ENCODE data around the gene PTGS2. TPM values are rescaled to one million over a fixed set of nuclear protein-coding genes. Genes with fewer than 3 reads are reported as not detected.

PTGS2 gene
- total and polyA plus RNA-seq, 2 of the 8 experiments (the other 6 are each of a cell fraction or from before 2014, with no cell fraction given) = 0.29 to 0.35 TPM

GRCh38 chr1:186689907-186690306 is 9.7 kb upstream of the PTGS2 start:
- Histone ChIP-seq H3K9ac (replicated peaks in 1 of 4; ENCODE audit: extremely low read depth in 1 of 4, low read depth in 3 of 4, low read length in 3 of 4) (no peak overlapping the region), H3K79me2 (ENCODE audit: control insufficient read depth in 1 of 2, insufficient read depth in 2 of 2, low read length in 2 of 2) (no peaks in the 10 kb centered on the region), H4K5ac (ENCODE audit: insufficient read length, low read depth, low read length) (no peak overlapping the region), H3K23ac (ENCODE audit: insufficient read length) (no peak overlapping the region), H2BK20ac (ENCODE audit: low read length) (no peak overlapping the region), H3K9me3 (ENCODE audit: insufficient read depth in 2 of 2, low read depth in 1 of 2, low read length in 1 of 2) (no peaks in the 10 kb centered on the region; a peak in 1 of 4 replicates), H3K4me1 (replicated peaks in 1 of 4; ENCODE audit: control insufficient read depth in 3 of 4, insufficient read depth in 4 of 4, low read length in 3 of 4) (no peaks in the 10 kb centered on the region), H3K56ac (replicated peaks; ENCODE audit: insufficient read length, low read depth, low read length) (no peak overlapping the region), H3K18ac (ENCODE audit: extremely low read depth, low read length) (no peak overlapping the region), H3K27me3 (replicated peaks in 1 of 4; ENCODE audit: control insufficient read depth in 3 of 4, extremely low read depth in 1 of 4, insufficient read depth in 3 of 4, low read length in 3 of 4) (no peaks in the 10 kb centered on the region), H2BK12ac (ENCODE audit: low read depth, low read length) (no peak overlapping the region), H2BK120ac (replicated peaks; ENCODE audit: low read depth, low read length) (no peak overlapping the region), H2AFZ (ENCODE audit: low read length) (no peak overlapping the region), H4K8ac (ENCODE audit: extremely low read depth, insufficient read depth, low read length) (no peak overlapping the region), H2BK5ac (ENCODE audit: low read depth, low read length) (no peak overlapping the region), H3K4ac (replicated peaks; ENCODE audit: insufficient read length, low read depth, low read length) (no peak overlapping the region), H3K4me3 (ENCODE audit: extremely low read depth in 1 of 4, insufficient read depth in 2 of 4, low read depth in 3 of 4, low read length in 4 of 4) (no peak overlapping the region), H2AK5ac (ENCODE audit: low read depth, low read length) (no peak overlapping the region), H4K91ac (replicated peaks; ENCODE audit: insufficient read length, low read length) (no peak overlapping the region), H3K27ac (ENCODE audit: low read depth, low read length) (no peak overlapping the region), H2BK15ac (ENCODE audit: low read length) (no peak overlapping the region), H4K20me1 (replicated peaks in 1 of 2; ENCODE audit: control insufficient read depth in 1 of 2, insufficient read depth in 2 of 2, low read length in 2 of 2) (no peaks in the 10 kb centered on the region), H3K36me3 (ENCODE audit: control insufficient read depth in 2 of 4, insufficient read depth in 4 of 4, low read length in 3 of 4) (no peaks in the 10 kb centered on the region), H3K79me1 (ENCODE audit: low read depth, low read length) (no peaks in the 10 kb centered on the region), H3K4me2 (ENCODE audit: insufficient read depth in 1 of 2, low read depth in 2 of 2, low read length in 2 of 2) (no peak overlapping the region), H3K23me2 (ENCODE audit: low read depth, low read length) (no peaks in the 10 kb centered on the region), H3K14ac (ENCODE audit: insufficient read length) (no peak overlapping the region)
- no peak for FAIRE-seq
- POLR2A ChIA-PET (ENCODE audit: partially characterized antibody) = no interaction called here
- CTCF ChIA-PET (ENCODE audit: partially characterized antibody) = no interaction called here
- no peak for TF ChIP-seq JUN (IDR thresholded peaks at IDR 0.05; ENCODE audit: low read depth, low read length)
- no peak for TF ChIP-seq POLR2A (IDR thresholded peaks at IDR 0.05; ENCODE audit: control extremely low read depth in 1 of 2, low read depth in 2 of 2, low read length in 2 of 2)
- no peak for TF ChIP-seq SIX5 (IDR thresholded peaks at IDR 0.05; ENCODE audit: low read depth, low read length)
- TF ChIP-seq NRF1 (IDR thresholded peaks at IDR 0.05; ENCODE audit: low read depth, low read length) = no peak
- no peak for TF ChIP-seq RBBP5 (IDR thresholded peaks at IDR 0.05; ENCODE audit: borderline replicate concordance, low read depth, low read length)
- no peak for TF ChIP-seq TAF1 (IDR thresholded peaks at IDR 0.05; ENCODE audit: low read depth, low read length)
- no peak for TF ChIP-seq KDM5A (IDR thresholded peaks at IDR 0.05; ENCODE audit: low read length)
- DNase-seq (ENCODE audit: low read depth in 1 of 2, low spot score in 2 of 2) = no peak
- 94% methylated on average over 3 of the region's 3 CpGs; no CpG with 5 or more reads in 1 of the 2 experiments for WGBS, 2 experiments (ENCODE audit: extremely low coverage in 1 of 2, insufficient coverage in 1 of 2, insufficient read length in 1 of 2, insufficient replicate concordance in 2 of 2, low coverage in 1 of 2, low lambda C conversion rate in 2 of 2, missing lambda C conversion rate in 1 of 2)
